Umbilical cord (tissue), 2 donors: ENCODE results near the gene ARHGAP9. TPM values are rescaled to one million over a fixed set of nuclear protein-coding genes. Genes with fewer than 3 reads are reported as not detected.
A peak's percentile ranks its signal among the peaks of the same experiment; 100 is the strongest.
"Not testable (repeated sequence)": the region's sequence is repeated elsewhere in the genome, so short reads cannot be mapped to it uniquely, and the experiment has no call there.

ENCODE experiments used
- DNase-seq: peaks from one replicate; pipeline ENCODE4 v3.0.0-alpha.2; 2015; ENCODE audit warnings: low spot score
- total RNA-seq: library from RNA; depleted of rRNA; stranded (reverse); fragments of >200 nt; gene quantifications from one replicate; pipeline ENCODE4 v1.2.3, GENCODE V29; 2014; ENCODE audit warnings: low replicate concordance; ENCODE audit not compliant: insufficient read depth

Gene ARHGAP9
- total RNA-seq, 1 donor from 2014 or later, result 6.7 TPM

DNA sequence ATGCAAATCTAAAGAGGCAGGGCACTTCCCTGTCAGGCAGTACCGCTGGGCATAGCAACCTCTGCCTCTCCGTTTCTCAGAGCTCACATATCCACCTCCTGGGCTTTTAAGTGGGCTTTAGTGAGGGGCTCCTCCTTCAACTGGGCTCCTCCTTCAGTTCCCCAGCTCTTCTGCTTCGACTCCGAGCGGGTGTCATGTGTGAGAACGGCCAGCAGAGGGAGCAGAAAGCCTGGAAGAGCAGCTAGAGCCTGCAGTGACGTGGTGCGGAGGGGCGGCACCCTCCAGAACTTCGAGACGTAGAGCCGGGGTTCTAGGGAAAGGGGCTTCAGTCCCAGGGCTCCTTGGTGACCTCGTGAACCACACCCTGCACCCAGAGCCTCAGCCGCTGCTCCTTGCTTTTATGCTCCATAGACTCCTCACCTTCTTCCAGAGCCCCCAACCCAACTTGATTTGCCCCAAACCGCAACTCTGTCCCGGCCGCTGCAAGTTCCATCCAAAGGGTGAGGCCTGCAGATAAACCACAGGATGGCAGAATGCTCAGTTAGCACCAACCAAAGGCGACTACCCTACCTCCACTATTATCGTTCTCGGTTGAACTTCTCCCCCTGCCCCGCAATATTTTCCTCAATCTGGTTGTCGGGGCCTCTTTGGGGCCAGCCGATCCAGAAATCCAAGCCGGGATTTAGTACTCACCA lies 20.5 kb downstream of the ARHGAP9 start:
- peak; percentile 99 for DNase-seq

DNA sequence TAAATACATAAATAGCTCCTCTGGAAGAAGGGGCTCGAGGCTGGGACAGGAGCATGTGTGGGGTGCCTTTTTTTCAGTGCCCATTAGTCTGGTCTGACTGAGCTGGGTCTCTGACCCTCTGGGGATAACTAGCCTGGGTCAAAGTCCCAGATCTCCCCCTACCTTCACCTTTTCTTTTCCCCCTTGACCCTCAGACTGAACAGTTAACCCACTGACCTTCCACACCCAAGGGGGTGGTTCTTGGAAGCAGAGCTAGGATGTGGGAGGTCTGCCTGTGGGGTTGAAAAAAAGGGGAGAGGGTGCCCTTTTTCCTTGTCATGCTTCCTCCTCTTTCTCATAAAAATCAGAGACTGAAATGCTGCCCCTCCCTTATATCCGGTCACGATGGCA lies 21.0 kb downstream of the ARHGAP9 start:
- no peak for DNase-seq

DNA sequence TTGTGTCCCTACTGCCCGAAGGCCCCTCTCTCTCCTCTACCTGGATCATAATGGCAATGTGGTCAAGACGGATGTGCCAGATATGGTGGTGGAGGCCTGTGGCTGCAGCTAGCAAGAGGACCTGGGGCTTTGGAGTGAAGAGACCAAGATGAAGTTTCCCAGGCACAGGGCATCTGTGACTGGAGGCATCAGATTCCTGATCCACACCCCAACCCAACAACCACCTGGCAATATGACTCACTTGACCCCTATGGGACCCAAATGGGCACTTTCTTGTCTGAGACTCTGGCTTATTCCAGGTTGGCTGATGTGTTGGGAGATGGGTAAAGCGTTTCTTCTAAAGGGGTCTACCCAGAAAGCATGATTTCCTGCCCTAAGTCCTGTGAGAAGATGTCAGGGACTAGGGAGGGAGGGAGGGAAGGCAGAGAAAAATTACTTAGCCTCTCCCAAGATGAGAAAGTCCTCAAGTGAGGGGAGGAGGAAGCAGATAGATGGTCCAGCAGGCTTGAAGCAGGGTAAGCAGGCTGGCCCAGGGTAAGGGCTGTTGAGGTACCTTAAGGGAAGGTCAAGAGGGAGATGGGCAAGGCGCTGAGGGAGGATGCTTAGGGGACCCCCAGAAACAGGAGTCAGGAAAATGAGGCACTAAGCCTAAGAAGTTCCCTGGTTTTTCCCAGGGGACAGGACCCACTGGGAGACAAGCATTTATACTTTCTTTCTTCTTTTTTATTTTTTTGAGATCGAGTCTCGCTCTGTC lies 22.8 kb downstream of the ARHGAP9 start:
- DNase-seq, result no peak

DNA sequence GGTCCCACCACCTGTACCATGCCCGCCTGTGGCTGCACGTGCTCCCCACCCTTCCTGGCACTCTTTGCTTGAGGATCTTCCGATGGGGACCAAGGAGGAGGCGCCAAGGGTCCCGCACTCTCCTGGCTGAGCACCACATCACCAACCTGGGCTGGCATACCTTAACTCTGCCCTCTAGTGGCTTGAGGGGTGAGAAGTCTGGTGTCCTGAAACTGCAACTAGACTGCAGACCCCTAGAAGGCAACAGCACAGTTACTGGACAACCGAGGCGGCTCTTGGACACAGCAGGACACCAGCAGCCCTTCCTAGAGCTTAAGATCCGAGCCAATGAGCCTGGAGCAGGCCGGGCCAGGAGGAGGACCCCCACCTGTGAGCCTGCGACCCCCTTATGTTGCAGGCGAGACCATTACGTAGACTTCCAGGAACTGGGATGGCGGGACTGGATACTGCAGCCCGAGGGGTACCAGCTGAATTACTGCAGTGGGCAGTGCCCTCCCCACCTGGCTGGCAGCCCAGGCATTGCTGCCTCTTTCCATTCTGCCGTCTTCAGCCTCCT lies 23.4 kb downstream of the ARHGAP9 start:
- DNase-seq, result peak; percentile 30

- no peak for DNase-seq
Observed at GRCh38 chr12:57455374-57456144, 24.1 kb downstream of the ARHGAP9 start.

DNA sequence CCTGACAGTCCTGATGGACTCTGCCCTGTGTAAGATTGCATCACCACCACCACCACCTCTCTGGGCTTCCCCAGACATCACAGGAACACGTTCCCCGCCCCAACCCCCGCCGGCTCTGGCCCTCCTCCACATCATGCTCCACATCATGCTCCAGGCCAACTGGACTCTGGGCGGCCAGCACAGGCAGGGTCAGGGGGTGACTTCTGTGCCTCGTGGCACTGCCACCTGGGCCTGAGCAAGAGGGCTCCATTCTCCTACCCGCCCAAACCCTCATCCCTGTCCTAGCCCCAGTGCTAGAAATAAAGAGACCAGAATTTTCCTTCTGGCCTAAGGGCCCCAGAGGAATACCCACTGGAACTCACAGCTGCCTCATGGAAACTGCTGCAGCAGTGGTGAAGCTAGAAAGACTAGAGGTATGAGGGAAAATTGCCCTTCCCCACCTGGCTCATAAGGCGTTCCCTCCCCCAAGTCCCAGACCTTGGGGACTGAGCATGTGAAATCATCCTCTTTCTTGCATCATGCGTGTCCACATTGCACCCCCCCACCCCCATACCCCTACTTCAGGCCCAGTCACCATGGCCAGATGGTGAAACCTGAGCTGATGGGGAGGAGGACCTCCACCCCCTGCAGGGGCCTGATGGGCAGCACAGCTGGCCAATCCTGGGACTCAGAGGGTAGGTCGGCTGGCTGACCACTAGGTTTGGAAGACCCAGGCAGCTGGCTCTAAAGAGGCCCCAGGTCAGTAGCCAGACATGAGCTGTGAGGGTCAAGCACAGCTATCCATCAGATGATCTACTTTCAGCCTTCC lies 24.9 kb downstream of the ARHGAP9 start, which contains the start of gene INHBE:
TSS of gene INHBE (plus strand) at position 742 of the 808 bp plus-strand sequence. CDS start 230 bp downstream, outside the sequence.
- DNase-seq, result no peak

DNA sequence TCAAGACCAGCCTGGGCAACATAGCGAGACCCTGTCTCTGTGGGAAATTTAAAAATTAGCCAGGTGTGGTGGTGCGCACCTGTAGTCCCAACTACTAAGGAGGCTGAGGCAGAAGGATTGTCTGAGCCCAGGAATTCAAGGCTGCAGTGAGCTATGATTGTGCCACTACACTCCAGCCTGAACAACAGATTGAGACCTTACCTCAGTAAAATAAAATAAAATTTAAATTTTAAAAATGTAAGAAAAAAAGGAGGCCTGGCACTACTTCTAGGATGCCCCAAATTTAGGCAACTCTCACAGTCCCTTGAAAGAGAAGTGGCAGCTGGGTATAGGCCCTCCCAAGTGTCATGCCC lies 25.5 kb downstream of the ARHGAP9 start:
- no peak for DNase-seq

- DNase-seq, result peak; percentile 81
Observed at GRCh38 chr12:57452937-57453509, 26.6 kb downstream of the ARHGAP9 start.

- peak; percentile 76 for DNase-seq
Observed at GRCh38 chr12:57452181-57452936, 27.3 kb downstream of the ARHGAP9 start.

- DNase-seq, result no peak
Observed at GRCh38 chr12:57451233-57451778, 28.4 kb downstream of the ARHGAP9 start.

- DNase-seq, result no peak
Observed at GRCh38 chr12:57450057-57450456, 29.6 kb downstream of the ARHGAP9 start.

DNA sequence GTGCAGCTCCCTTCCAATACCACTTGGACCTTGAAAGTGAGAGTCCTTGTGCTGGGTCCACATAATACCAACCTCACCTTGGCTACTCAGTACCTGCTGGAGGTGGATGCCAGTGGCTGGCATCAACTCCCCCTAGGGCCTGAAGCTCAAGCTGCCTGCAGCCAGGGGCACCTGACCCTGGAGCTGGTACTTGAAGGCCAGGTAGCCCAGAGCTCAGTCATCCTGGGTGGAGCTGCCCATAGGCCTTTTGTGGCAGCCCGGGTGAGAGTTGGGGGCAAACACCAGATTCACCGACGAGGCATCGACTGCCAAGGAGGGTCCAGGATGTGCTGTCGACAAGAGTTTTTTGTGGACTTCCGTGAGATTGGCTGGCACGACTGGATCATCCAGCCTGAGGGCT lies 30.3 kb downstream of the ARHGAP9 start:
- no peak for DNase-seq

GRCh38 chr12:57448669-57449068 lies 31.0 kb downstream of the ARHGAP9 start:
- DNase-seq, result no peak

DNA sequence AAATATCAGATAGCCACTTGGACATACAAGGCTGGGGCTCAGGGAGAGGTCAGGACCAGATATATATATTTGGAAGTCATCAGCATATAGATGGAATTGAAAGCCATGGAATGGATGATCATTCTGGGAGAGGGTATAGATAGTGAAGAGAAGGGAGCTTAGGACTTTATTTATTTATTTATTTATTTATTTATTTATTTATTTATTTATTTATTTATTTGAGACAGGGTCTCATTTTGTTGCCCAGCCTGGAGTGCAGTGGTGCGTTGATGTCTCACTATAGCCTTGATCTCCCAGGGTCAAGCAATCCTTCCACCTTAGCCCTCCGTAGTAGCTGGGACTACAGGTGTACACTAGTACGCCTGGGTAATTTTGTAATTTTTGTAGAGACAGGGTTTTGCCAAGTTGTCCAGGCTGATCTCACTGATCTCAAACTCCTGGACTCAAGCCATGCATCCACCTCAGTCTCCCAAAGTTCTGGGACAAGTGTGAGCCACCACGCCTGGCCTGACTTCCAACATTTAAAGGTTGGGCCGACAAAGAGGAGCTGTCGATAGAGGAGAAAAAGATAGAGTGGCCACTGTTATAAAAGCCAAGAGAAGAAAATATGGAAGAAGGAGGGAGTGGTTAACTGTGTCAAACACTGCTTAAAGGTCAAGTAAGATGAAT lies 33.2 kb downstream of the ARHGAP9 start:
- no peak for DNase-seq

DNA sequence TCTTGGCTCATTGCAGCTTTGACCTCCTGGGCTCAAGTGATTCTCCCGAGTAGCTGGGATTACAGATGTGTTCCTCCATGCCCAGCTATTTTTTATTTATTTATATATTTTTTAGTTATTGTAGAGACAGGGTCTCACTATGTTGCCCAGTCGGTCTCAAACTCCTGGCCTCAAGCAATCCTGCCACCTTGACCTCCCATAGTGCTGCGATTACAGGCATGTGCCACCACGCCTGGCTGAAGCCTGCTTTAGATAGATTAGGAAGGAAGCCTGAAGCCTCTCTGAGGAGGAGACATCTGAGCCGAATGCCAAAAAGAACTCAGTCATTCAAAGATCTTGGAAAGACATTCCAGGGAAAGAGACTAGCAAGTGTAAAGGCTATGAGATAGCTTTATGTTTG lies 34.9 kb downstream of the ARHGAP9 start:
- no peak for DNase-seq

GRCh38 chr12:57444337-57444736 lies 35.3 kb downstream of the ARHGAP9 start:
- not testable (repeated sequence) for DNase-seq

DNA sequence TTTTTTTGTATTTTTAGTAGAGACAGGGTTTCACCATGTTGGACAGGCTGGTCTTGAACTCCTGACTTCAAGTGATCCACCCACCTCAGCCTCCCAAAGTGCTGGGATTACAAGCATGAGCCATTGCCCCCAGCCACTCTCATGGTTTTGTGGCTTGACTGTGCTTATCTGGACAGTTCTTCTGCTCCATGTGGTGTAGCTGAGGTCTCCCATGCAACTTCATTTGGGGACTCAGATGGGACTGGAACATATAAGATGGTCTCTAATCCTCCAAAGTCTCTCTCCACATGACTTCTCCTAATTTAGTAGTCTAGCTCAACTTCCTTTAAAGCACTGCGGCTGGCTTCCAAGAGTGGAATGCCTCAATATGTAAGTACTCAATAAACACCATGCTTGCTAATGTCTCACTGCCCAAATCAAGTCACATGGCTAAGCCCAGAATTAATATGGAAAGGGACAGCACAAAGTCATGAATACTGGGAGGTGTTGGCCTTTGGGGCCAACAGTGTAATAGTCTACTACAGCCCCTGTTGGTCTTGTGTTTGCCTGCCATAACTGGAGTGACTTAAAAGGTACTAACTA lies 37.7 kb downstream of the ARHGAP9 start:
- no peak for DNase-seq

- not testable (repeated sequence) for DNase-seq
Observed at GRCh38 chr12:57441393-57441792, 38.3 kb downstream of the ARHGAP9 start.

DNA sequence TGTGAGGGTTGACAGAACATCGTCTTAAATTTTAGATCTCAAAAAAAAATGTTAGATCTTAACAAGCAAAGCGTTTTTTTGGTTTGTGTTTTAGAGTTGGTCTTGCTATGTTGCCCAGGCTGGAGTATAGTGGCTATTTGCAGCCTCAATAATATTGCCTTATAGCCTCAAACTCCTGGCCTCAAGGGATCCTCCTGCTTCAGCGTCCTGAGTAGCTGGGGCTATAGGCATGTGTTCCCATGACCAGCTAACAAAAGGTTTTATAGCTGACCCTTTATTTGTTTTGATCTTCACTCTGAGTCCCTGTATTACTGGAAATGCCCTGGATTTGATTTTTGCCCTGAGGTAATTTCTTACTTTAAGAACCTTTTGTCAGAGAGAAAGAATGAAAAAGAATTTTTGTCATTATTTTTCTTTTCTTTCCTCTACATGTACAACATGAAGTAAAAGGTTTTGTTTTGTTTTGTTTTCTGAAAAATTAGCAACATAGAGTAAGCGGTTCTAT lies 39.9 kb downstream of the ARHGAP9 start:
- no peak for DNase-seq
